ENCODE measurements around the gene COLGALT1. TPM values are rescaled to one million over a fixed set of nuclear protein-coding genes. Genes with fewer than 3 reads are reported as not detected.

Gene COLGALT1
- total and polyA plus RNA-seq, 10 of the 15 experiments (the other 5 are each of a cell fraction or from before 2014, with no cell fraction given): 1.2 to 78.8 (median 29.8) TPM

DNA sequence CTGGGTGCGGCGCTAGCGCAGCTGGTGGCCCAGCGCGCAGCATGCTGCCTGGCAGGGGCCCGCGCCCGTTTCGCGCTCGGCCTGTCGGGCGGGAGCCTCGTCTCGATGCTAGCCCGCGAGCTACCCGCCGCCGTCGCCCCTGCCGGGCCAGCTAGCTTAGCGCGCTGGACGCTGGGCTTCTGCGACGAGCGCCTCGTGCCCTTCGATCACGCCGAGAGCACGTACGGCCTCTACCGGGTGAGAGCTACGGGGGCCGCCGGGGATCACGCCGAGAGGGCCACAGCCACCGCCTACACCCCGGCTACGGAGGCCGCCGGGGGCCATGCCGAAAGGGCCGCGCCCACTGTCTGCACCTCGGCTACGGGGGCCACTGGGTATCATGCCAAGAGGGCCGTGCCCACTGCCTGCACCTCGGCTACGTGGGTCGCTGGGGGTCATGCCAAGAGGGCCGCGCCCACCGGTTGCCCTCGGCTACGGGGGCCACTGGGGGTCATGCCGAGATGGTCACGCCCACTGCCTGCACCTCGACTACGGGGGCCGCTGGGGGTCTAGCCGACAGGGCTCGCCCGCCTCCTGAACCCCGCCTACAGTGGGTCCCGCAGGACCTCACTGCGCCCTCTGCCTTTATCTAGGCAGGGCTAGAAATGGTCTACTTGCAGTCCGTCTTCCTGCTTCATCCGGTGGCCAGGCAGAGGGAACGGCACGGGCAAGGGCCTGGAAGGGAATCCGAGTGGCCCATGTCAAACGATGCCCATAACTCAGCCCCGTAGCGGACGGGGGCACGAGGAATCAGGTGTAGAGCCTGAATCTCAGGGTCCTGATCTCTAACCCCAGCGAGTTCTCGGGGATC lies 43.5 kb upstream of the COLGALT1 start (continued):
- TF ChIP-seq, protein P1, sequence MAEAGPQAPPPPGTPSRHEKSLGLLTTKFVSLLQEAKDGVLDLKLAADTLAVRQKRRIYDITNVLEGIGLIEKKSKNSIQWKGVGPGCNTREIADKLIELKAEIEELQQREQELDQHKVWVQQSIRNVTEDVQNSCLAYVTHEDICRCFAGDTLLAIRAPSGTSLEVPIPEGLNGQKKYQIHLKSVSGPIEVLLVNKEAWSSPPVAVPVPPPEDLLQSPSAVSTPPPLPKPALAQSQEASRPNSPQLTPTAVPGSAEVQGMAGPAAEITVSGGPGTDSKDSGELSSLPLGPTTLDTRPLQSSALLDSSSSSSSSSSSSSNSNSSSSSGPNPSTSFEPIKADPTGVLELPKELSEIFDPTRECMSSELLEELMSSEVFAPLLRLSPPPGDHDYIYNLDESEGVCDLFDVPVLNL (IDR thresholded peaks at IDR 0.05; ENCODE audit: low read depth, low read length): no peak; the same call in 1 of the 2 replicates
- TF ChIP-seq MTA3 (IDR thresholded peaks at IDR 0.05; ENCODE audit: borderline replicate concordance, low read length) (no peak), RBBP5 (conservative IDR thresholded peaks at IDR 0.05) (no peak), SMC3 (IDR thresholded peaks at IDR 0.05; ENCODE audit: borderline replicate concordance, low read length) (peak; percentile 5; the same call in 1 of the 2 replicates), NFIC (IDR thresholded peaks at IDR 0.05; ENCODE audit: low read depth, low read length) (no peak), ZNF622 (IDR thresholded peaks at IDR 0.05) (no peak), SREBF2 (IDR thresholded peaks at IDR 0.05; ENCODE audit: low read length) (0 out of 2 replicates have a peak, but pooled peaks have one; percentile 41), STAT1 (conservative IDR thresholded peaks at IDR 0.05) (peak; percentile 89), DPF2 (IDR thresholded peaks at IDR 0.05) (peak; percentile 96), RCOR1 (conservative IDR thresholded peaks at IDR 0.05; ENCODE audit: low read depth, low read length) (peak; percentile 33; the same call in 1 of the 2 replicates), SREBF1 (IDR thresholded peaks at IDR 0.05; ENCODE audit: low read length) (no peak), ZBTB11 (CRISPR knock-in tag; IDR thresholded peaks at IDR 0.05) (no peak)
- TF ChIP-seq, protein P2, sequence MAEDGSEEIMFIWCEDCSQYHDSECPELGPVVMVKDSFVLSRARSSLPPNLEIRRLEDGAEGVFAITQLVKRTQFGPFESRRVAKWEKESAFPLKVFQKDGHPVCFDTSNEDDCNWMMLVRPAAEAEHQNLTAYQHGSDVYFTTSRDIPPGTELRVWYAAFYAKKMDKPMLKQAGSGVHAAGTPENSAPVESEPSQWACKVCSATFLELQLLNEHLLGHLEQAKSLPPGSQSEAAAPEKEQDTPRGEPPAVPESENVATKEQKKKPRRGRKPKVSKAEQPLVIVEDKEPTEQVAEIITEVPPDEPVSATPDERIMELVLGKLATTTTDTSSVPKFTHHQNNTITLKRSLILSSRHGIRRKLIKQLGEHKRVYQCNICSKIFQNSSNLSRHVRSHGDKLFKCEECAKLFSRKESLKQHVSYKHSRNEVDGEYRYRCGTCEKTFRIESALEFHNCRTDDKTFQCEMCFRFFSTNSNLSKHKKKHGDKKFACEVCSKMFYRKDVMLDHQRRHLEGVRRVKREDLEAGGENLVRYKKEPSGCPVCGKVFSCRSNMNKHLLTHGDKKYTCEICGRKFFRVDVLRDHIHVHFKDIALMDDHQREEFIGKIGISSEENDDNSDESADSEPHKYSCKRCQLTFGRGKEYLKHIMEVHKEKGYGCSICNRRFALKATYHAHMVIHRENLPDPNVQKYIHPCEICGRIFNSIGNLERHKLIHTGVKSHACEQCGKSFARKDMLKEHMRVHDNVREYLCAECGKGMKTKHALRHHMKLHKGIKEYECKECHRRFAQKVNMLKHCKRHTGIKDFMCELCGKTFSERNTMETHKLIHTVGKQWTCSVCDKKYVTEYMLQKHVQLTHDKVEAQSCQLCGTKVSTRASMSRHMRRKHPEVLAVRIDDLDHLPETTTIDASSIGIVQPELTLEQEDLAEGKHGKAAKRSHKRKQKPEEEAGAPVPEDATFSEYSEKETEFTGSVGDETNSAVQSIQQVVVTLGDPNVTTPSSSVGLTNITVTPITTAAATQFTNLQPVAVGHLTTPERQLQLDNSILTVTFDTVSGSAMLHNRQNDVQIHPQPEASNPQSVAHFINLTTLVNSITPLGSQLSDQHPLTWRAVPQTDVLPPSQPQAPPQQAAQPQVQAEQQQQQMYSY (CRISPR knock-in tag; IDR thresholded peaks at IDR 0.05): no peak
- TF ChIP-seq, protein P3, sequence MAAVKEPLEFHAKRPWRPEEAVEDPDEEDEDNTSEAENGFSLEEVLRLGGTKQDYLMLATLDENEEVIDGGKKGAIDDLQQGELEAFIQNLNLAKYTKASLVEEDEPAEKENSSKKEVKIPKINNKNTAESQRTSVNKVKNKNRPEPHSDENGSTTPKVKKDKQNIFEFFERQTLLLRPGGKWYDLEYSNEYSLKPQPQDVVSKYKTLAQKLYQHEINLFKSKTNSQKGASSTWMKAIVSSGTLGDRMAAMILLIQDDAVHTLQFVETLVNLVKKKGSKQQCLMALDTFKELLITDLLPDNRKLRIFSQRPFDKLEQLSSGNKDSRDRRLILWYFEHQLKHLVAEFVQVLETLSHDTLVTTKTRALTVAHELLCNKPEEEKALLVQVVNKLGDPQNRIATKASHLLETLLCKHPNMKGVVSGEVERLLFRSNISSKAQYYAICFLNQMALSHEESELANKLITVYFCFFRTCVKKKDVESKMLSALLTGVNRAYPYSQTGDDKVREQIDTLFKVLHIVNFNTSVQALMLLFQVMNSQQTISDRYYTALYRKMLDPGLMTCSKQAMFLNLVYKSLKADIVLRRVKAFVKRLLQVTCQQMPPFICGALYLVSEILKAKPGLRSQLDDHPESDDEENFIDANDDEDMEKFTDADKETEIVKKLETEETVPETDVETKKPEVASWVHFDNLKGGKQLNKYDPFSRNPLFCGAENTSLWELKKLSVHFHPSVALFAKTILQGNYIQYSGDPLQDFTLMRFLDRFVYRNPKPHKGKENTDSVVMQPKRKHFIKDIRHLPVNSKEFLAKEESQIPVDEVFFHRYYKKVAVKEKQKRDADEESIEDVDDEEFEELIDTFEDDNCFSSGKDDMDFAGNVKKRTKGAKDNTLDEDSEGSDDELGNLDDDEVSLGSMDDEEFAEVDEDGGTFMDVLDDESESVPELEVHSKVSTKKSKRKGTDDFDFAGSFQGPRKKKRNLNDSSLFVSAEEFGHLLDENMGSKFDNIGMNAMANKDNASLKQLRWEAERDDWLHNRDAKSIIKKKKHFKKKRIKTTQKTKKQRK (IDR thresholded peaks at IDR 0.05; ENCODE audit: low read depth, low read length): no peak

Data from GM12878 (cell line).